NCI-H1105 (cell line): ENCODE results near the gene BAG3.
A peak's percentile ranks its signal among the peaks of the same experiment; 100 is the strongest.
"Not testable (repeated sequence)": the region's sequence is repeated elsewhere in the genome, so short reads cannot be mapped to it uniquely, and the experiment has no call there.

ENCODE experiments used
- DNase-seq: peaks from one replicate; lab custom pipeline; 2025; lab: John Stamatoyannopoulos, UW

The BAG3 gene

GRCh38 chr10:119650692-119651513, at the start of gene BAG3:
TSS of gene BAG3 (plus strand) at chr10:119651380. CDS start at chr10:119651676, 296 bp downstream.
- peak; percentile 19 for DNase-seq

GRCh38 chr10:119602241-119603095, 48.7 kb upstream of the BAG3 start:
- DNase-seq: no peak

DNA sequence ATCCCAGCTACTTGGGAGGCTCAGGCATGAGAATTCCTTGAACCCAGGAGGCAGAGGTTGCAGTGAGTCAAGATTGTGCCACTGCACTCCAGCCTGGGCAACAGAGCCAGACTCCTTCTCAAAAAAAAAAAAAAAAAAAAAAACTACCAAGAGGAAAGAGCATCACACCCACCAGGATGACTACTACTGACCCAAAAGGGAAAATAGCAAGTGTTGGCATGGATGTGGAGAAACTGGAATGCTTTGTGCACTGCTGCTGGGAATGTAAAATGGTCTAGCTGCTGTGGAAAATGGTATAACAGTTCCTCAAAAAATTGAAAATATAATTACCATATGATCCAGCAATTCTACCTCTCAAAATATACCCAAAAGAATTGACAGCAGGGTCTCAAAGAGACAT, 46.7 kb upstream of the BAG3 start:
- DNase-seq: no peak

DNA sequence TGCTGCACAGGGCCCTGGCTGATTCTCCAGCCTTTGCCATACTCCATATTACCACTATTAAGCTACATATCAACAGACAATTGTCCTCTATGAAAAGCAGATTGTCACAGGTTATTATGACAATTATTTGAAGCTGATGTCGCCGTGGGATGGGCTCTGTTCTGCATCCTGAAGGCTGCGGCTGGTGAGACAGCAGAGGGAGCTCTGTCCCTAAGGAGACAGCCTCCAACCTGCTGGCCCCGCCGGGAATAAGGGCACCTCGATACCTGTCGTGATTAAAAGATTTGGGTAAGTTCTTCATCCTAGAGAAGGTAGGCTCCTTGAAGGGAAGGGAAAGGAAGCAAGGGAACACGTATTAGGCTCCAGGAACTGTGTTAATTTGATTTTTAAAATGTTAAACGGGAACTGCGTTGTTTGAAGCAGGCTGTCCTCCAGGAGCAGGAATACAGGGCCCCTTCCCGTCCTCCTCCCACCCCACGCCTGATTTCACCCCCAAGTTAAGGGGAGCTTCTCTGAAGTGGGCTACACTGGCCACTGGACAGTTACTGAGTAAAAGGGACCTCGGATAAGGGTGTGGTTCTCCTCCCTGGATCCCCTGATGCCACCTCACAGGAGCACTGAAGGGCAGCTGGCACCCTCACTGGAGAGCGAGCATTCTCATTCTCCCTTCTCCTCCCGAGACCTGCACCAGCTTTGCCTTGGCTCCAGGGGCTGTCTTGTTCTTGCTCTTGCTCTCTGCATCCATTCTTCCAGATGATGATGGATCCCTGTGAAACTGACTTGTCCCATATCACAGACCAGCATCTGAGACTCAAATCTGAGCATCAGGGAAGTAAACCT, 42.6 kb upstream of the BAG3 start:
- DNase-seq: no peak

- no peak for DNase-seq
Measured at GRCh38 chr10:119609516-119609915, 41.7 kb upstream of the BAG3 start.

DNA sequence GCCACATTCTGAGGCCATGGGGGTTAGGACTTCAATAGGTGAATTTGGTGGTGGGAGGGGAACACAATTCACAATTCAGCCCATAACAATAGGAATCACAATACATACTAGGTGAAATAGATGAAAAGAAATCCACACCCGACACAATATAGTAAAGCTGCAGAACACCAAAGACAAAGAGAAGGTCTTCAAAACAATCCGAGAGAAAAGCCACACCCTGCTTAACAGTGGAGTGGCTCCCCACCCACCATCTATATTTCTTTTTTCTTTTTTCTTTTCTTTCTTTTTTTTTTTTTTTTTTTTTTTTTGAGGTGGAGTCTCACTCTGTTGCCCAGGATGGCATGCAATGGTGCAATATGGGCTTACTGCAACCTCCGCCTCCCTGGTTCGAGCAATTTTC, 39.7 kb upstream of the BAG3 start:
- no peak for DNase-seq

DNA sequence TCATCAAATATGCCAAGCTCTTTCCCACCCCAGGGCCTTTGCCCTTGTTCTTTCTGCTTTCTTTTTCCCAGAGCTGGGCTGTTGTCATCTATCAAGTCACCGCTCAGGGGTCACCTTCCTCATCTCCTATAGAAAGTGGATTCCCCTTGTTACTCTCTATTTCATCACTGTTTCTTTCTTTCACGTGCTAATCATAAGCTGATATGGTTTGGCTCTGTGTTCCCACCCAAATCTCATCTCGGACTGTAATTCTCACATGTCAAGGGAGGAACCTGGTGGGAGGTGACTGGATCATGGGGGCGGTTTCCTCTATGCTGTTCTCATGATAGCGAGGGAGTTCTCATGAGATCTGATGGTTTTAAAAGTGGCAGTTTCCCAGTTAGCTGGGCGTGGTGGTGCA, 37.4 kb upstream of the BAG3 start:
- no peak for DNase-seq

- no peak for DNase-seq
Measured at GRCh38 chr10:119614686-119615085, 36.5 kb upstream of the BAG3 start.

DNA sequence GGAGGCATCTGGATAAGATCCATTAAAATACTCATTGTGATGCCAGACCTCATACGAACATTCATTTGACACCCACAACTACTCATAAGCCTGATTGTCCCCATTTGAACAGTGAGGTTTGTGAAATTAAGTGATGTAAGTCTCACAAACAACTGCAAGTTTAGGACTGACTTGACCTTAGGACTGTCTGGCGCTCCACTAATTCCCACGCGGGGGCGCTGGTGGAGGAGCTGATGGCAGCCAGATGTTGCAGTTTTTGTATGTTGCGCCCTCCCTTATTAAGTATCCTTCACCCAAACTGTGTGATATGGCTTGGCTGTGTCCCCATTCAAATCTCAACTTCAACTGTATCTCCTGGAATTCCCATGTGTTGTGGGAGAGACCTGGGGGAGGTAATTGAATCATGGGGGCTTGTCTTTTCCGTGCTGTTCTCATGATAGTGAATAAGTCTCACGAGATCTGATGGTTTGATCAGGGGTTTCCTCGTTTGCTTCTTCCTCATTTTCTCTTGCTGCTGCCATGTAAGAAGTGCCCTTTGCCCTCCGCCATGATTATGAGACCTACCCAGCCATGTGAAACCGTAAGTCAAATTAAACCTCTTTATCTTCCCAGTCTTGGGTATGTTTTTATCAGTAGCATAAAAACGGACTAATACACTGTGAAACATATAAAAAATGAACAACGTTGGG, 34.2 kb upstream of the BAG3 start:
- no peak for DNase-seq

- no peak for DNase-seq
Measured at GRCh38 chr10:119619215-119619614, 32.0 kb upstream of the BAG3 start.

GRCh38 chr10:119619811-119620210, 31.4 kb upstream of the BAG3 start:
- not testable (repeated sequence) for DNase-seq

DNA sequence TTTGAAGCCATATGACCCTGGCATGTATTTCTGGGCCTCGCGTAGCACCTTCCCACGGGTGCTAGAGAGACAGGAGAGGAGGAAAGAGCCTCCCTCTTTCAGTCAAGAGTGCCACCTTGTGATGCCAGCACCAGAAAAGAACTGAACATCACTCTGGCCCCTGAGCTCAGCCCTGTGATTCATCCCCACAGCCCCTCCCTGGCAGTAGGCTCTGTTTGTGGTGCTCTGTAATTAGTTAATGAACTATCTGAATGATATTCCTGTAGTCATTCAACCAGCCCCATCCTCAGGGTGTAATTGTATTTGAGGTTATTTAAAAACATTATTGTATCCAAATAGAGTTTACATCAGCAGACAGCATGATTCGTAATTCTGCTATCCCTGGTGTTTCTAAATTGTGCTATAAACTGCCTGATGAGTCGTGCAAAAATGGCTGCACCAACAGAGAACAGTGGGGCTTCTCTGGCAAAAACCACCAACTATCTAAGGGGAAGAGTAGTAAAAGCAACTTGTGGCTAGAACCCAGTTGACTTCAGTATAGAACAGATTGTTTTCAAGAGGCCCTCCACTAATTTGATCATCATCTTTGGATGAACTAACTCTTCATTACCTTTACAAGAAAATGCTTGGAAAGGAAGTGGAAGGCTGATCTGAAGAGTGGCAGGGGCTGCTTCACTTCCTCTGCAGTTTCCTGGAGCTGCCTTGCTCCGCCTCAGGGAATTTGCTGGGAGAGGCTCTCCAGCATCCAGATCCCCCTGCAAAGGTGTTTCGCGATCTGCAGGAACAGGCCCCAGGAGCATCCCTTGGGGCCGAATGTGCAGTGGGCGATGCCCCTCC, 30.7 kb upstream of the BAG3 start:
- no peak for DNase-seq

DNA sequence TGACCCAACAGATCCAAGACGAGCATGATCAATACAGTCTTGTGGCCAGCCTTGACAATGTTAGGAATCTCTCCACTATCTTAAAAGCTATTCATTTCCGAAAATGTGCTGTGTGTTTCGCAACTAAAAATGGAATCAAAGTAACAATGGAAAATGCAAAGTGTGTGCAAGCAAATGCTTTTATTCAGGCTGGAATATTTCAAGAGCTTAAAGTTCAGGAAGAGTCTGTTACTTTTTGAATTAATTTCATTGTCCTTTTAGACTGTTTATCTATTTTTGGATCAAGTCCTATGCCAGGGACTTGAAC, 30.1 kb upstream of the BAG3 start:
- no peak for DNase-seq

DNA sequence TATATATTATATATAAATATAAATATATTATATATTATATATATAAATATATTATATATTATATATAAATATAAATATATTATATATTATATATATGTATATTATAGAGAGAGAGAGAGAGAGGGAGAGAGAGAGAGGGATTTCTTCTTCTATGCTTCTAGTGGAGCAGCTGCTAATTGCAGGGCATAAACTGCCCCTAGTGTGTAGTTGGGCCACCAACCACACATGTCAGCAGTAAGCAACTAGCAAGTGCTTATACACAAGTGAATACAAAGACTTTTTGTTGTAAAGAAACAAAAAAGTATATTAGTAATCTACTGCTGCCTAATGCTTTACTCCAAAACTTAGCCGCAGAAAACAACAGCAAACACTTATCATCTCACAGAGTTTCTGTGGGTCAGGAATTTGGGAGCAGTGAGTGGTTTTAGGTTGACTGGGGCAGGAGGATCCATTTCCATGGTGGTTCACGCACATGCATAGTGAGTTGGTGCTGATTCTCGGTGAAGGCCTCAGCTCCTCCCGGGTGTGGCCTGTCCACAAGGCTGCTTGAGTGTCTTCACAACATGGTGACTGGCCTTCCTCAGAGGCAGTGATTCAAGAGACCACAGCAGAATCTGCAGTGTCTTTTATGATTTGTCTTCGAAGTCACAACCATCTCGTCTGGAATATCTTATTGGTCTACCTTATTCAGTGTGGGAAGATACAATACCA, 25.5 kb upstream of the BAG3 start:
- DNase-seq: no peak

DNA sequence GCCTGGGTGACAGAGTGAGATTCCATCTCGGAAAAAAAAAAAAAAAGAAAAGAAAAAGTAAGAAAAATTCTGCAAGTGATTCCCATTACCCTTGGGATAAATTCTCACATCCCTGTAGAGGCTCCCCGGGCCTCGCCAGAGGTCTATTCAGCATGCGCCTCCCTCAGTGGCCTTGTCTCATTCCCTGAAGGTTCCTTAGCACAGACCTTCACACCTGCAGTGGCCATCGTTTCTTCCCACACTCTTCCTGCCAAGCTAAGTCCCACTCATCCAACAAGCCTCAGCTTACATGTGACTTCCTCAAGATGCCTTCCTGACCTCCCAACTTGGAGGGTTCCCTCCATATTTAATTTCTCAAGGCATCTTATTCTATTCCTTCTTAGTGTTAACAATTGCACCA, 20.9 kb upstream of the BAG3 start:
- DNase-seq: no peak

DNA sequence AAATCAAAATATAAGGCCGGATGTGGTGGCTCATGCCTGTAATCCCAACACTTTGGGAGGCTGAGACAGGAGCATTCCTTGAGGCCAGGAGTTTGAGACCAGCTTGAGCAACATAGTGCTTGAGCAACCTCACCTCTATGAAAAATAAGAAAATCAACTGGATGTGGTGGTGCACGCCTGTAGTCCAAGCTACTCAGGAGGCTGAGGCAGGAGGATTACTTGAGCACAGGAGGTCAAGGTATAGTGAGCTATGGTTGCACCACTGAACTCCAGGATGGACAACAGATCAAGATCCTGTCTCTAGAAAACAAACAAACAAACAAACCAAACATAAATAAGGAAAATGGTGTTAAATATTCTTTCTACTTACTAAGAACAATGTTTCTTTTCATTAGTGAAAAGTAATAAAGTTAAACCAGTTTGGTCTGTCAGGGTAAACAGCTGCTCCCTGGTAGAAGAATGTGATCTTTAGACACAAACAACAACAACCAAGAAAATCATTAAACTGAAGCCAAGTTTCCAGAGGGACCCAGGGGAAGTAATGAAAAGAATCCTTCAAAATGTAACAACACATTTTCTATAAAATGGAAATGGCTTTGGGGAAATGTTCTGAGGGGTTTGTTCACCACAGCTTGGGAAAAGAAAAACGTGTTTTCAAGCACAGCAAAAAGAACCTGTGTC, 17.5 kb upstream of the BAG3 start:
- no peak for DNase-seq

DNA sequence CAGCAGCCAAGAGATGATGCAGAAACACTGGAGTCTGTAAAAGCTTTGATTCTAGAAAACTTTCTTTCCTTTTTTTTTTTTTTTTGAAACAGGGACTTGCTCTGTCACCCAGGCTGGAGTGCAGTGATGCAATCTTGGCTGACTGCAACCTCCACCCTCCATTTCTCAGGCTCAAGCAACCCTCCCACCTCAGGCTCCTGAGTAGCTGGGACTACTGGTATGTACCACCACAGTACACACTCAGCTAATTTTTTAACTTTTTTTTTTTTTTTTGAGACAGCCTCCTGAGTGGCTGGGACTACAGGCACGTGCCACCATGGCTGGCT, 17.0 kb upstream of the BAG3 start:
- no peak for DNase-seq

- no peak for DNase-seq
Measured at GRCh38 chr10:119637631-119638030, 13.5 kb upstream of the BAG3 start.

GRCh38 chr10:119638982-119639381, 12.2 kb upstream of the BAG3 start:
- DNase-seq: no peak

DNA sequence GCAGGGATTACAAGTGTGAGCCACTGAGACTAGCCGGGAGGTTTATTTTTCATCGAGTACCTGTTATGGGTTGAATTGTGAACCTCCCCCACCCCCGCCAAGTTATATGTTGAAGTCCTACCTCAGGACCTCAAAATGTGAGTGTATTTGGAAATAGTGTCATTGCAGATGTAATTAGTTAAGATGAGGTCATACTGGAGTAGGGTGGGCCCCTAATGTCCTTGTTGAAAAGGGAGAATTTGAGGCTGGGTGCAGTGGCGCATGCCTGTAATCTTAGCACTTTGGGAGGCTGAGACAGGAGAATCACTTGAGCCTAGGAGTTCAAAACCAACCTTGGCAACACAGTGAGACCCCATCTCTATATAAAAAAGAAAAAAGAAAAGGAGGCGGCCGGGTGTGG, 10.8 kb upstream of the BAG3 start:
- DNase-seq: no peak
